ENCODE results near the gene BATF.

GRCh38 chr14:75519826-75520728, 2.2 kb upstream of the BATF start:
- no peak for TF ChIP-seq CTCF (IDR thresholded peaks at IDR 0.05)
- TF ChIP-seq POLR2A (IDR thresholded peaks at IDR 0.05): no peak

Data from right lobe of liver (tissue), 4 donors.